SW480 (cell line): ENCODE measurements around the gene NSL1.
"Not testable (repeated sequence)": the region's sequence is repeated elsewhere in the genome, so short reads cannot be mapped to it uniquely, and the experiment has no call there.

ENCODE experiments used
- DNase-seq: peaks from one replicate; pipeline ENCODE4 v3.0.0-alpha.2; 2016; ENCODE audit warnings: low spot score

The NSL1 gene

GRCh38 chr1:212782422-212783154 lies 9.0 kb downstream of the NSL1 start:
- DNase-seq, result peak; percentile 55

- DNase-seq, result no peak
These were observed 10.4 kb downstream of the NSL1 start for GRCh38 chr1:212781225-212781624.

GRCh38 chr1:212780759-212781158 lies 10.8 kb downstream of the NSL1 start:
- no peak for DNase-seq

- DNase-seq, result not testable (repeated sequence)
These were observed 12.5 kb downstream of the NSL1 start for GRCh38 chr1:212779086-212779485.

DNA sequence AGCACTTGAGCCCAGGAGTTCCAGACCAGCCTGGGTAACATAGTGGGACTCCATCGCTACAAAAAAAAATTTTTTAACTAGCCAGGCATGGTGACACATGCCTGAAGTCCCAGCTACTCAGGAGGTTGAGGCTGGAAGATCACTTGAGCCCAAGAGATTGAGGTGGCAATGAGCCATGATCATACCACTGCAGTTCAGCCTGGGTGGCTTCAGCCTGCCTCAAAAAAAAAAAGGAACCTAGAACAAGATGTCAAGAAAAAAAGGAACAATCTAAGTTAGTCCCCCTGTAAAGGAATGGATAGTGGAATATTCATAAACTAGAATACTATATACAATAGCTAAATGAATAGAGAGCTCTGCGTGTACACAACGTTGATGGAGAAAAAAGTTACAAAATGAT lies 14.4 kb downstream of the NSL1 start:
- no peak for DNase-seq

DNA sequence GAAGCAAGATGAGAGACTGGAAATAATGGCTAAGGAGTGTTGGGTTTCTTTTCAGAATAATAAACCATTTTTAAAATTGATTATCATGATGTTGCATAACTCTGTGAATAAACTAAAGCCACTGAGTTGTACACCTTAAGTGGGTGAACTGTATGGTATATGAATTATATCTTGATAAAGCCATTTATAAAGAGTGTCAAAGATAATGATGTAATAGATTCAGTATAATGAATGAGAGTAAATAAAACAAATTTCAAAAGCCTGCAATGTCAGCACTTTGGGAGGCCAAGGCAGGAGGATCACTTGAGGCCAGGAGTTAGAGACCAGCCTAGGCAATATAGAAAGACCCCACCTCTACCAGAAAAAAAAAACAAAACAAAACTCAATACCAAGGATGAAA lies 16.3 kb downstream of the NSL1 start:
- DNase-seq, result no peak

- DNase-seq, result no peak
These were observed 17.0 kb downstream of the NSL1 start for GRCh38 chr1:212774584-212774983.

DNA sequence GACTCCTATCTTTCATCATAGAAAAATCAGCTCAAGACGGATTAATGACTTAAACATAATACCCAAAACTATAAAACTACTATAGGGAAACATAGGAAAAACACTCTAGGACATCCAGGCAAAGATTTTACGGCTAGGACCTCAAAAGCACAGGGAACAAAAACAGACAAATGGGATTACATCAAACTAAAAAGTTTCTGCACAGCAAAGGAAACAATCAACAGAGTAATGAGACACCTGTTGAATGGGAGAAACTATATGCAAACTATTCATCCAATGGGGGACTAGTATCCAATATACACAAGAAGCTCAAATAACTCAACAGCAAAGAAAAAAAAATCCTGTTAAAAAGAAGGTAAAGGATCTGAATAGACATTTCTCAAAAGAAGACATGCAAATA lies 18.6 kb downstream of the NSL1 start:
- no peak for DNase-seq

DNA sequence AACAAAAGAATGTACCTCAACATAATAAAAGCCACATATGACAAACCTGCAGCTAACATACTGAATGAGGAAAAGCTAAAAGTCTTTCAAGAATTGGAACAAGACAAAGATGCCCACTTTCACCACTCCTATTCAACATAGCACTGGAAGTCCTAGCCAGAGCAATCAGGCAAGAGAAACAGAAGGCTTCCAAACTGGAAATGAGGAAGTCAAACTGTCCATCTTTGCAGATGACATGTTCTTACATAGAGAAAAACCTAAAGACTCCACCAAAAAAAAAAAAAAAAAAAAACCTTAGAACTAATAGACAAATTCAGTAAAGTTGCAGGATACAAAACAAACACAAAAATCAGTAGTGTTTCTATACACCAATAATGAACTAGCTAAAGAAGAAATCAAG lies 20.2 kb downstream of the NSL1 start:
- DNase-seq, result no peak

- DNase-seq, result no peak
These were observed 22.0 kb downstream of the NSL1 start for GRCh38 chr1:212769459-212770167.

GRCh38 chr1:212766825-212767224 lies 24.8 kb downstream of the NSL1 start:
- not testable (repeated sequence) for DNase-seq

DNA sequence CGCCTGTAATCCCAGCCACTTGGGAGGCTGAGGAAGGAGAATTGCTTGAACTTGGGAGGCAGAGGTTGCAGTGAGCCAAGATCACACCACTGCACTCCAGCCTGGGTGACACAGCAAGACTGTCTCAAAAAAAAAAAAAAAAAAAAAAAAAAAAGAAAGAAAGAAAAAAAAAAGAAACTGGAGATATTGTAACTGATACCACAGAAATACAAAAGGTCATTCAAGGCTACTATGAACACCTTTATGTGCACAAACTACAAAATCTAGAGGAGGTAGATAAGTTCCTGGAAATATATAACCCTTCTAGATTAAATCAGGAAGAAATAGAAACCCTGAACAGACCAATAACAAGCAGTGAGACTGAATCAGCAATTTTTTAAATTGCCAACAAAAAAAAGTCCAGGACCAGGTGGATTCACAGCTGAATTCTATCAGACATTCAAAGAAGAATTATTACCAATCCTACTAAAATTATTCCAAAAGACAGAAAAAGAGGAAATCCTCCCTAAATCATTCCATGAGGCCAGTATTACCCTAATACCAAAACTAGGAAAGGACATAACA lies 26.8 kb downstream of the NSL1 start:
- not testable (repeated sequence) for DNase-seq

- no peak for DNase-seq
These were observed 28.7 kb downstream of the NSL1 start for GRCh38 chr1:212762839-212763238.

DNA sequence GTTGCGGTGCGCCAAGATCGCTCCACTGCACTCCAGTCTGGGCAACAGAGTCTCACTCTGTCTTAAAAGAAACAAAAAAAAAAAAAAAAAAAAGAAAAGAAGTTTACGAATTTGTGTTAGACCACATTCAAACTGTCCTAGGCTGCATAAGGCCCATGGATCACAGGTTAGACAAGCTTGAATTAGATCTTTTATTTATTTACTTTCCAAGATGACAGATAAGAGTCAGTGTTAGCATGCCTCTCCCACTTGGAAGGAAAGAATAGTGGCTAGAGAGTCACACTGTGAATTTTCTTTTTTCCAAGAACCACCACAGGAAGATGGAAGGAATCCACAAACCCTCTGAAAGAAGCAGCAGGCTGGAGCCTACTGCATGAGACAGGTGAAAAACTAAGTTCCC lies 29.3 kb downstream of the NSL1 start:
- no peak for DNase-seq

- DNase-seq, result peak; percentile 11
These were observed 31.3 kb downstream of the NSL1 start for GRCh38 chr1:212760126-212760823.

DNA sequence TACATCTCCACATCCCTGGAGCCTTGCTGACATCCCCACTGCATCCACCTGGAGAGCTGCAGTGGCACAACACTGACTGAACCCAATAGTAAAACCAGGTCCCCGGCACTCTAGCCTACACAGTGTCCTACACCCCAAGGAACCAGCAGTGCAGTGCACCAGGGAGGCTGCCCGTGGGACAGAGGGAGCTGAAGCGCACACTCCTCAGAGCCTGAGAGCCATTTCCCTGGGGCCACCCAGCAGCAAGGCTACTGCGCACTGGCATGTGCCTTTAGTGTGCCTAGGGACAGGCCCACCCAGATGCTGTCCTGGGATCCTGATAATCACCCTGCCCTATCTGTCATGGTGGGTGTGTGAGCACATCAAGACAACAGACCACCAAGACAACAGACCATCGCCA lies 31.9 kb downstream of the NSL1 start:
- no peak for DNase-seq

DNA sequence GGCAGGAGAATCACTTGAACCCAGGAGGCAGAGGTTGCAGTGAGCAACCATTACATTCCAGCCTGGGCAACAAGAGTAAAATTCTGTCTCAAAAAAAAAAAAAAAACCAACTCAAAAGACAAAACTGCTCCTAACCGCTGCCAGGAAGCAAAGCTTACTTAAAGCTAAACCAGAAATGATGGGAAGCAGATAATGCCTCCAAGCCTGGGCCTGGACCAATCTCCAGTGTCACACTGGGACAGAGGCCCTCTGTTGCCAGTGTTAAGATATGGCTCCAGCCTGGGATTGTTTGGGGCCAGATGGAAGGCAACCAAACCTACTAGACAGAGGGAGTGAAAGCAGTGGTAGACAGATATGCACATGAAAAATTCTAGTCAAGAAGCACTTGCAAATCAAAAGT lies 36.9 kb downstream of the NSL1 start:
- no peak for DNase-seq

DNA sequence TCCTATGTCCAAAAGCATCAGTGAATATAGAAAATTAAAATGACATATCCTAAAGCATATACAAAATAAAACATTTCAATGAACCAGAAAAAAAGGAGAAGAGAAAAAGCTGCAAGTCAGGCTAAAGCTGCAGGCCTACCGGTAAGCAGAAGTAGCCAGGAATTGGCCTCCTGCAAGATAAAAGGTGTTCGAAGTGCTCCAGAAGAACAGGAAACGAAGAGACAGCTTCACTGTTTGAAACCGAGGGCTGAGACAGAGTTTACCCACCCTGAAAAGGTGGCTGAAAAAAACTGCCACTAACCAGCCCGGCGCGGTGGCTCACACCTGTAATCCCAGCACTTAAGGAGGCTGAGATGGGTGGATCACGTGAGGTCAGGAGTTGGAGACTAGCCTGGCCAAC lies 37.4 kb downstream of the NSL1 start:
- no peak for DNase-seq

DNA sequence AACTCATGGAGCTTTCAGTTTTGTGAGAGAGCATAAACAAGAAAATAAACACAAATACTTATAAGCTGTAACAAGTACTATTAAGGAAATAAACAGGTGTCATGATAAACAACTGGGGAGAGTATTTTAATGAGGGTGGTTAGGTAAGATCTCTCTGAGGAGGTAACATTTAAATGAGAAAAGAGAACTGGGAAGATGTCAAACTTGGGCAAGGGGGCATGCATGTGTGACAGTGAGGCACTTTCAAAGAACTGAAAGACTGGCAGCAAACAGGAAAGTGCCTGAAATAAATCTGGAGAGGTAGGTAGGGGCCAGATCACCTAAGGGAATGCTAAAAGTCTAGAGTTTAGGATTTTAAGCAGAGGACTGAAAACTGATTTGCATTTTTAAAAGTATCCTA lies 37.8 kb downstream of the NSL1 start:
- DNase-seq, result no peak

- no peak for DNase-seq
These were observed 38.6 kb downstream of the NSL1 start for GRCh38 chr1:212752934-212753497.

DNA sequence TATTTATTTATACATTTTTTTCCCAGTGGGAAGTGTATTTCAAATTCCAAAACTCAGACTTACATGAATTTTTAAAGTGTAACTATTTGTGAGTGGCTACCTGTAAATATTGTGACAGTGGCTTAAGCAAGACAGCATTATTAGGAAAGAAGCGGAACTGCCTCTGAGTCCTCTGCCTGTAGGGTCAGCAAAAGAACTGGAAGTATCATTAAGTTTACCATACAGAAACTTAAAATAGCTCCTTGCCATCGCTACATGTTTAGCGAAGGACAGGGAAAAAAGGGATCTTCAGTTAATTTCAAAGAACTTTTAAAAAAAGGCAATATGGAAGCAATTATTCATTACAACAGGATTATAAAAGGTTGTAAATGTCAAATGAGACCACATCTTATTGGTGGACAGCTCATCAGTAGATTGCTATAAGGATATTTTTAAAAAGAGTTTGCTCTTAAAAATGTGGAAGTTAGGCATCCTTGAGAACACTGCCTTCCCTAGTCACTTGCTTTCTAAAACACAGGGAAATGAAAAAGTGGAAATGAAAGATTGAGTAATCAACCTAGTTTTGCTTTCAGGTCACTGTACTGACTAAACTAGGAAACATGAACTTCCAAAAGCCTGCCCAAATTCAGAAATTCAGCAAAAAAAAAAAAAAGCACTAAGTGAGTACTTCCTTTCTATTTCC lies 39.2 kb downstream of the NSL1 start:
- no peak for DNase-seq
